Measurements from ENCODE around the gene LRRC74B. TPM values are rescaled to one million over a fixed set of nuclear protein-coding genes. Genes with fewer than 3 reads are reported as not detected.
"Not testable (repeated sequence)": the region's sequence is repeated elsewhere in the genome, so short reads cannot be mapped to it uniquely, and the experiment has no call there.

LRRC74B gene
- total RNA-seq, 4 donors from 2014 or later: not detected

- TF ChIP-seq CTCF (IDR thresholded peaks at IDR 0.05) (peak in 1 of 4 experiments; percentile 2), POLR2AphosphoS5 (IDR thresholded peaks at IDR 0.05) (peak; percentile 79), EP300 (IDR thresholded peaks at IDR 0.05) (no peak), POLR2A (IDR thresholded peaks at IDR 0.05) (peak; percentile 81 to 89)
- peak within 1 kb of the TSS; percentile 93 to 98 (median 96) for H3K27ac ChIP-seq
- WGBS, 2 donors (ENCODE audit: low coverage in 1 of 2): no CpG with 5 or more reads among the region's 83 CpGs
- peaks cover 0 to 37% of the 10 kb centered on the region in 2 donors for H3K36me3 ChIP-seq
- H3K9me3 ChIP-seq: no peaks in the 10 kb centered on the region
- peak; percentile 97 for ATAC-seq
- H3K4me3 ChIP-seq: peak within 1 kb of the TSS; percentile 74 to 75
- no peaks in the 10 kb centered on the region for H3K27me3 ChIP-seq
- peaks cover 0 to 51% (median 25%) of the 10 kb centered on the region in 3 donors for H3K4me1 ChIP-seq
Measured at GRCh38 chr22:21001601-21002325, 44.0 kb upstream of the LRRC74B start, which contains the start of gene THAP7. TSS of gene THAP7 (minus strand) at chr22:21002118. CDS start at chr22:21001911, 207 bp downstream.

GRCh38 chr22:21003782-21004181 lies 42.0 kb upstream of the LRRC74B start:
- peak overlapping the region in 3 of 4 donors; percentile 41 to 98 (median 97) for H3K27ac ChIP-seq
- 60 to 75% methylated on average over 1 to 4 of the region's 4 CpGs for WGBS, 2 donors (ENCODE audit: low coverage in 1 of 2)

GRCh38 chr22:21009208-21009607 lies 36.5 kb upstream of the LRRC74B start:
- H3K27me3 ChIP-seq, H3K27ac ChIP-seq, H3K9me3 ChIP-seq, H3K4me1 ChIP-seq, H3K36me3 ChIP-seq, H3K4me3 ChIP-seq, ATAC-seq: not testable (repeated sequence)
- 80% methylated on average over 11 of the region's 13 CpGs; no CpG with 5 or more reads in 1 of the 2 donors for WGBS, 2 donors (ENCODE audit: low coverage in 1 of 2)

More at GRCh38 chr22:21003782-21004181, 42.0 kb upstream of the LRRC74B start:
- H3K36me3 ChIP-seq: peaks cover 0 to 17% of the 10 kb centered on the region in 2 donors
- H3K27me3 ChIP-seq: no peaks in the 10 kb centered on the region
- peaks cover 0 to 42% (median 25%) of the 10 kb centered on the region in 3 donors for H3K4me1 ChIP-seq
- no peaks in the 10 kb centered on the region for H3K9me3 ChIP-seq
- TF ChIP-seq EP300 (IDR thresholded peaks at IDR 0.05) (no peak), CTCF (IDR thresholded peaks at IDR 0.05) (no peak), POLR2AphosphoS5 (IDR thresholded peaks at IDR 0.05) (no peak), POLR2A (IDR thresholded peaks at IDR 0.05) (no peak)
- H3K4me3 ChIP-seq: no peak overlapping the region
- no peak for ATAC-seq

GRCh38 chr22:21009638-21010425 lies 35.9 kb upstream of the LRRC74B start:
- no peak overlapping the region for H3K27ac ChIP-seq
- 21 to 44% methylated on average over 5 of the region's 10 CpGs for WGBS, 2 donors (ENCODE audit: low coverage in 1 of 2)
- no peak for TF ChIP-seq POLR2AphosphoS5 (IDR thresholded peaks at IDR 0.05)
- TF ChIP-seq EP300 (IDR thresholded peaks at IDR 0.05): no peak
- TF ChIP-seq POLR2A (IDR thresholded peaks at IDR 0.05): no peak
- no peak for TF ChIP-seq CTCF (IDR thresholded peaks at IDR 0.05)
- H3K4me3 ChIP-seq: no peak overlapping the region
- no peaks in the 10 kb centered on the region for H3K9me3 ChIP-seq
- no peaks in the 10 kb centered on the region for H3K27me3 ChIP-seq
- no peak for ATAC-seq
- peaks cover 0 to 16% (median 11%) of the 10 kb centered on the region in 3 donors for H3K4me1 ChIP-seq
- no peaks in the 10 kb centered on the region for H3K36me3 ChIP-seq

- no peak for ATAC-seq
- WGBS, 2 donors (ENCODE audit: low coverage in 1 of 2): 94 to 100% methylated on average over 1 to 2 of the region's 3 CpGs
- no peaks in the 10 kb centered on the region for H3K27me3 ChIP-seq
- H3K36me3 ChIP-seq: no peaks in the 10 kb centered on the region
- TF ChIP-seq POLR2A (IDR thresholded peaks at IDR 0.05) (no peak), CTCF (IDR thresholded peaks at IDR 0.05) (no peak), POLR2AphosphoS5 (IDR thresholded peaks at IDR 0.05) (no peak), EP300 (IDR thresholded peaks at IDR 0.05) (no peak)
- H3K27ac ChIP-seq: no peak overlapping the region
- no peak overlapping the region for H3K4me3 ChIP-seq
- H3K9me3 ChIP-seq: no peaks in the 10 kb centered on the region
- peaks cover 0 to 24% (median 18%) of the 10 kb centered on the region in 3 donors for H3K4me1 ChIP-seq
Measured at GRCh38 chr22:21010426-21011113, 35.2 kb upstream of the LRRC74B start.

Measured in gastroesophageal sphincter (tissue), 4 donors.